IMR-90 (cell line): ENCODE results near the gene TRIM27. TPM values are rescaled to one million over a fixed set of nuclear protein-coding genes. Genes with fewer than 3 reads are reported as not detected.

Experiments used
- ATAC-seq: fragments of 200-7000 bp; cut with Tn5 transposase; 2 replicates; pipeline ENCODE4 v1.9.1; 2020; ENCODE audit warnings: low read depth, mild to moderate bottlenecking, moderate library complexity
- BruUV-seq: library from RNA; stranded (reverse); fragments of 400-500 nt; replicated peaks from 2 replicates; lab custom pipeline; 2021; lab: Mats Ljungman, UMichigan
- CTCF ChIA-PET: fragments of 300-600 bp; formaldehyde crosslinking; extraction: SDS; loops from one replicate; lab custom pipeline; 2021; ENCODE audit warnings: antibody characterized with exemption; lab: Yijun Ruan, JAX
- POLR2A ChIA-PET: fragments of 300-600 bp; sonication (Branson Sonifier 250); formaldehyde crosslinking; loops from one replicate; lab custom pipeline; 2022; ENCODE audit warnings: antibody characterized with exemption; ENCODE audit not compliant: unreplicated experiment; lab: Charles Lee
- DNase-seq: peaks from one replicate; pipeline ENCODE4 v3.0.0; 2013
- H2AFZ ChIP-seq: replicated peaks from 2 replicates; pipeline ENCODE3; 2013; ENCODE audit warnings: low read length, mild to moderate bottlenecking; ENCODE audit not compliant: poor library complexity
- H2AK5ac ChIP-seq: 2 replicates; pipeline ENCODE4 v1.6.1; 2013; ENCODE audit warnings: low read depth, low read length, inconsistent platforms
- H2AK9ac ChIP-seq: replicated peaks from 2 replicates; pipeline ENCODE3; 2013; ENCODE audit warnings: mild to moderate bottlenecking, low read depth, low read length, moderate library complexity; ENCODE audit not compliant: poor library complexity
- H2BK120ac ChIP-seq: 2 replicates; pipeline ENCODE4 v1.6.1; 2013; ENCODE audit warnings: low read depth, low read length, inconsistent platforms
- H2BK15ac ChIP-seq: 3 replicates; pipeline ENCODE4 v1.6.1; 2013; ENCODE audit warnings: low read depth, low read length, inconsistent platforms
- H2BK20ac ChIP-seq: 2 replicates; pipeline ENCODE4 v1.6.1; 2013; ENCODE audit warnings: low read depth, mild to moderate bottlenecking, inconsistent platforms, low read length, moderate library complexity
- H2BK5ac ChIP-seq: 2 replicates; pipeline ENCODE4 v1.6.1; 2013; ENCODE audit warnings: mild to moderate bottlenecking, low read depth, low read length, inconsistent platforms; ENCODE audit not compliant: poor library complexity, severe bottlenecking
- H3K14ac ChIP-seq: replicated peaks from 2 replicates; pipeline ENCODE4 v1.6.1; 2013; ENCODE audit warnings: low read depth, low read length, inconsistent platforms
- H3K18ac ChIP-seq: 2 replicates; pipeline ENCODE4 v1.6.1; 2013; ENCODE audit warnings: low read depth, low read length, control low read depth
- H3K23ac ChIP-seq: 2 replicates; pipeline ENCODE4 v1.6.1; 2013; ENCODE audit warnings: low read depth, low read length, inconsistent platforms
- H3K27ac ChIP-seq: 2 replicates; pipeline ENCODE4 v1.5.1; 2013; ENCODE audit warnings: mild to moderate bottlenecking, control low read depth, low read length; ENCODE audit not compliant: insufficient read depth
- H3K27me3 ChIP-seq: 2 replicates; pipeline ENCODE4 v1.6.1; 2013; ENCODE audit warnings: low read length; ENCODE audit not compliant: control insufficient read depth, insufficient read depth
- H3K36me3 ChIP-seq: 2 replicates; pipeline ENCODE4 v1.6.1; 2013; ENCODE audit warnings: low read length, mixed read lengths; ENCODE audit not compliant: control insufficient read depth, insufficient read depth
- H3K4ac ChIP-seq: 2 replicates; pipeline ENCODE4 v1.6.1; 2013; ENCODE audit warnings: low read depth, low read length, inconsistent platforms
- H3K4me1 ChIP-seq: 2 replicates; pipeline ENCODE4 v1.6.1; 2013; ENCODE audit warnings: low read length, mixed read lengths; ENCODE audit not compliant: control insufficient read depth, insufficient read depth
- H3K4me2 ChIP-seq: 2 replicates; pipeline ENCODE4 v1.6.1; 2013; ENCODE audit warnings: low read depth, mild to moderate bottlenecking, control low read depth, low read length, moderate library complexity
- H3K4me3 ChIP-seq: 2 replicates; pipeline ENCODE4 v1.5.1; 2013; ENCODE audit warnings: low read depth, mild to moderate bottlenecking, control low read depth, low read length, moderate library complexity; ENCODE audit not compliant: insufficient read depth
- H3K56ac ChIP-seq: 2 replicates; pipeline ENCODE4 v1.6.1; 2013; ENCODE audit warnings: low read length, inconsistent platforms; ENCODE audit not compliant: insufficient read depth; ENCODE audit errors: extremely low read depth
- H3K79me1 ChIP-seq, 2 experiments: 2 replicates each; pipeline ENCODE4 v1.6.1; 2013; ENCODE audit warnings: low read length in 2 of 2, inconsistent platforms in 1 of 2, low read depth in 1 of 2
- H3K9ac ChIP-seq: 2 replicates; pipeline ENCODE4 v1.6.1; 2013; ENCODE audit warnings: low read depth, low read length, control low read depth
- H3K9me1 ChIP-seq: 2 replicates; pipeline ENCODE4 v1.6.1; 2013; ENCODE audit warnings: low read length, inconsistent platforms; ENCODE audit not compliant: insufficient read depth
- H3K9me3 ChIP-seq: 2 replicates; pipeline ENCODE4 v1.6.1; 2013; ENCODE audit warnings: low read length; ENCODE audit not compliant: control insufficient read depth, insufficient read depth
- H4K20me1 ChIP-seq: 2 replicates; pipeline ENCODE4 v1.6.1; 2013; ENCODE audit warnings: low read length, inconsistent platforms; ENCODE audit not compliant: insufficient read depth
- H4K5ac ChIP-seq: 2 replicates; pipeline ENCODE4 v1.6.1; 2013; ENCODE audit warnings: mild to moderate bottlenecking, low read depth, low read length, control low read depth
- H4K8ac ChIP-seq, 2 experiments: 2 replicates each; pipeline ENCODE4 v1.6.1; 2013; ENCODE audit warnings: low read depth in 2 of 2, low read length in 2 of 2, control low read depth in 1 of 2, inconsistent platforms in 1 of 2
- H4K91ac ChIP-seq: 2 replicates; pipeline ENCODE4 v1.6.1; 2013; ENCODE audit warnings: low read depth, low read length, inconsistent platforms; ENCODE audit not compliant: insufficient read depth
- BHLHE40 ChIP-seq: fragments of 150-350 bp; IDR thresholded peaks from 2 replicates; pipeline ENCODE4 v1.6.1; 2016; ENCODE audit warnings: mild to moderate bottlenecking, low read depth, low read length
- CEBPB ChIP-seq: IDR thresholded peaks from 2 replicates; pipeline ENCODE4 v1.6.1; 2012; ENCODE audit warnings: low read depth, low read length, improper control_type of control experiment
- CHD1 ChIP-seq: IDR thresholded peaks from 2 replicates; pipeline ENCODE4 v1.6.1; 2012; ENCODE audit warnings: low read depth, low read length, improper control_type of control experiment
- FOS ChIP-seq: fragments of 150-350 bp; IDR thresholded peaks from 2 replicates; pipeline ENCODE4 v1.6.1; 2016; ENCODE audit warnings: low read depth, low read length
- MAFK ChIP-seq: IDR thresholded peaks from 2 replicates; pipeline ENCODE4 v1.6.1; 2012; ENCODE audit warnings: low read depth, low read length, improper control_type of control experiment
- MAZ ChIP-seq: IDR thresholded peaks from 2 replicates; pipeline ENCODE4 v1.6.1; 2012; ENCODE audit warnings: low read depth, mild to moderate bottlenecking, low read length, improper control_type of control experiment, moderate library complexity, borderline replicate concordance
- MXI1 ChIP-seq: IDR thresholded peaks from 2 replicates; pipeline ENCODE4 v1.6.1; 2012; ENCODE audit warnings: low read depth, mild to moderate bottlenecking, low read length, moderate library complexity, borderline replicate concordance
- NFE2L2 ChIP-seq: fragments of 150-350 bp; IDR thresholded peaks from 2 replicates; pipeline ENCODE4 v1.6.1; 2016; ENCODE audit warnings: low read depth, mild to moderate bottlenecking, low read length
- POLR2A ChIP-seq: IDR thresholded peaks from 2 replicates; pipeline ENCODE4 v1.6.1; 2012; ENCODE audit warnings: mild to moderate bottlenecking, low read depth, low read length
- RAD21 ChIP-seq: IDR thresholded peaks from 2 replicates; pipeline ENCODE4 v1.6.1; 2012; ENCODE audit warnings: low read length, improper control_type of control experiment
- RCOR1 ChIP-seq: IDR thresholded peaks from 2 replicates; pipeline ENCODE4 v1.6.1; 2012; ENCODE audit warnings: mild to moderate bottlenecking, low read length, improper control_type of control experiment; ENCODE audit not compliant: insufficient replicate concordance
- RFX5 ChIP-seq: IDR thresholded peaks from 2 replicates; pipeline ENCODE4 v1.8.0; 2012; ENCODE audit warnings: low read depth, mild to moderate bottlenecking, low read length, moderate library complexity
- SMC3 ChIP-seq: fragments of 150-350 bp; IDR thresholded peaks from 2 replicates; pipeline ENCODE4 v1.6.1; 2016; ENCODE audit warnings: low read depth, mild to moderate bottlenecking, antibody characterized with exemption, low read length, moderate library complexity
- WGBS, 2 experiments: methylation state at CpG; one replicate each; pipeline versions ENCODE4 v1.1.5 to v1.1.7; 2013; ENCODE audit warnings: missing lambda C conversion rate in 2 of 2; ENCODE audit not compliant: insufficient read length in 1 of 2; ENCODE audit errors: extremely low coverage in 2 of 2; 5-methylcytosine and 5-hydroxymethylcytosine counted together
- dilution Hi-C: fragments of 300-500 bp; cut with HindIII; formaldehyde crosslinking; loops from one replicate; pipeline ENCODE4 v1.14.3; 2018; ENCODE audit warnings: low sequenced_read_pairs; ENCODE audit not compliant: unreplicated experiment
- in situ Hi-C: fragments of 300-500 bp; cut with MboI; formaldehyde crosslinking; loops from 3 replicates; pipeline ENCODE4 v1.14.3; 2019; ENCODE audit warnings: low sequenced_read_pairs, inconsistent platforms, mixed read lengths
- intact Hi-C: fragments of 100-400 bp; cut with micrococcal nuclease; formaldehyde crosslinking; loops from 2 replicates; pipeline ENCODE4 v1.10.0; 2022
- polyA plus RNA-seq, 3 experiments: library from polyadenylated mRNA; depleted of rRNA; stranded (reverse); fragments of >200 nt; gene quantifications; 2 replicates each; pipeline ENCODE4 v1.2.3, GENCODE V29; 2012; ENCODE audit warnings: low replicate concordance in 1 of 3
- total RNA-seq: library from RNA; depleted of rRNA; stranded (reverse); fragments of >200 nt; gene quantifications from 2 replicates; pipeline ENCODE4 v1.2.3, GENCODE V29; 2012
- TF ChIP-seq, protein P1 (sequence below): fragments of 150-350 bp; IDR thresholded peaks from 2 replicates; pipeline ENCODE4 v1.6.1; 2017; ENCODE audit warnings: mild to moderate bottlenecking, antibody characterized with exemption, low read length, low read depth
- TF ChIP-seq, protein P2 (sequence below): conservative IDR thresholded peaks from 2 replicates; pipeline ENCODE4 v1.5.1; 2012; ENCODE audit warnings: mild to moderate bottlenecking, low read depth, low read length, improper control_type of control experiment
- TF ChIP-seq, protein P3 (sequence below): fragments of 150-350 bp; IDR thresholded peaks from 2 replicates; pipeline ENCODE4 v1.6.1; 2016; ENCODE audit warnings: low read depth, mild to moderate bottlenecking, low read length, moderate library complexity, borderline replicate concordance

The TRIM27 gene
- total and polyA plus RNA-seq, 2 of the 4 experiments (the other 2 are of a cell fraction) = 44.4 to 48.0 TPM

DNA sequence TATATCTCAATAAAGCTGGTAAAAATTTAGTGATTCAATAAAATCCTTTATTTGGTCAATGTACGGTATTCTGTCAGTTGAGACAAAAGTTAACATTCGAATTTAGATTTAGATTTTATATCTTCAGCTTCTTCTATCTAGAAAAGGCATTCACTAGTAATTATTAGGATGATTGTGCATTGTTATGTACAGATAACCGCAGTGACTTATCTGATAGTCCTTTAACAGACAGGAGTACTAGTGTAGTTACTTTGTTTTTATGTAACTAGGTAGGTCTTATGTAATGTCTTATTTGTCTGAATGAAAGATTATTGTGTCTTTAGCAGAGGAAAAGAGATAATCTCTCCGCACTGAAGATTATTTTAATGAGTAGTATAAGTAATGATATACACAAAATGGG, 31.3 kb downstream of the TRIM27 start:
- Histone ChIP-seq H3K23ac (no peak overlapping the region), H3K27me3 (no peaks in the 10 kb centered on the region), H3K9ac (no peak overlapping the region), H4K8ac (no peak overlapping the region), H3K56ac (no peak overlapping the region), H2BK5ac (no peak overlapping the region), H4K5ac (no peak overlapping the region), H4K91ac (no peak overlapping the region), H3K27ac (no peak overlapping the region), H3K4me3 (no peak overlapping the region), H2AK9ac (no peak overlapping the region), H3K4me2 (no peak overlapping the region), H3K14ac (no peak overlapping the region), H2AK5ac (no peak overlapping the region), H2BK120ac (no peak overlapping the region), H3K4me1 (no peaks in the 10 kb centered on the region), H3K79me1 (no peaks in the 10 kb centered on the region), H4K20me1 (no peaks in the 10 kb centered on the region), H3K4ac (no peak overlapping the region), H2BK20ac (no peak overlapping the region), H2AFZ (no peak overlapping the region), H3K9me1 (no peaks in the 10 kb centered on the region), H3K18ac (no peak overlapping the region), H3K9me3 (no peaks in the 10 kb centered on the region), H2BK15ac (no peak overlapping the region), H3K36me3 (no peaks in the 10 kb centered on the region)
- BruUV-seq = no TSS peak
- ATAC-seq (no peak), DNase-seq (no peak)
- in situ Hi-C loops = no loop called here
- POLR2A ChIA-PET = no interaction called here
- no CpG with 5 or more reads among the region's 4 CpGs for WGBS, 2 experiments
- intact Hi-C loops = no loop called here
- dilution Hi-C loops = no loop called here
- CTCF ChIA-PET = no interaction called here
- no peak for TF ChIP-seq RAD21
- TF ChIP-seq RFX5 = no peak
- TF ChIP-seq, protein P1, sequence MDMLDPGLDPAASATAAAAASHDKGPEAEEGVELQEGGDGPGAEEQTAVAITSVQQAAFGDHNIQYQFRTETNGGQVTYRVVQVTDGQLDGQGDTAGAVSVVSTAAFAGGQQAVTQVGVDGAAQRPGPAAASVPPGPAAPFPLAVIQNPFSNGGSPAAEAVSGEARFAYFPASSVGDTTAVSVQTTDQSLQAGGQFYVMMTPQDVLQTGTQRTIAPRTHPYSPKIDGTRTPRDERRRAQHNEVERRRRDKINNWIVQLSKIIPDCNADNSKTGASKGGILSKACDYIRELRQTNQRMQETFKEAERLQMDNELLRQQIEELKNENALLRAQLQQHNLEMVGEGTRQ = no peak
- TF ChIP-seq CHD1 = no peak
- no peak for TF ChIP-seq MAZ
- TF ChIP-seq POLR2A = no peak
- TF ChIP-seq, protein P2, sequence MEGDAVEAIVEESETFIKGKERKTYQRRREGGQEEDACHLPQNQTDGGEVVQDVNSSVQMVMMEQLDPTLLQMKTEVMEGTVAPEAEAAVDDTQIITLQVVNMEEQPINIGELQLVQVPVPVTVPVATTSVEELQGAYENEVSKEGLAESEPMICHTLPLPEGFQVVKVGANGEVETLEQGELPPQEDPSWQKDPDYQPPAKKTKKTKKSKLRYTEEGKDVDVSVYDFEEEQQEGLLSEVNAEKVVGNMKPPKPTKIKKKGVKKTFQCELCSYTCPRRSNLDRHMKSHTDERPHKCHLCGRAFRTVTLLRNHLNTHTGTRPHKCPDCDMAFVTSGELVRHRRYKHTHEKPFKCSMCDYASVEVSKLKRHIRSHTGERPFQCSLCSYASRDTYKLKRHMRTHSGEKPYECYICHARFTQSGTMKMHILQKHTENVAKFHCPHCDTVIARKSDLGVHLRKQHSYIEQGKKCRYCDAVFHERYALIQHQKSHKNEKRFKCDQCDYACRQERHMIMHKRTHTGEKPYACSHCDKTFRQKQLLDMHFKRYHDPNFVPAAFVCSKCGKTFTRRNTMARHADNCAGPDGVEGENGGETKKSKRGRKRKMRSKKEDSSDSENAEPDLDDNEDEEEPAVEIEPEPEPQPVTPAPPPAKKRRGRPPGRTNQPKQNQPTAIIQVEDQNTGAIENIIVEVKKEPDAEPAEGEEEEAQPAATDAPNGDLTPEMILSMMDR = no peak
- TF ChIP-seq MXI1 = no peak
- no peak for TF ChIP-seq RCOR1
- TF ChIP-seq BHLHE40 = no peak
- no peak for TF ChIP-seq NFE2L2
- TF ChIP-seq CEBPB = no peak
- TF ChIP-seq, protein P3, sequence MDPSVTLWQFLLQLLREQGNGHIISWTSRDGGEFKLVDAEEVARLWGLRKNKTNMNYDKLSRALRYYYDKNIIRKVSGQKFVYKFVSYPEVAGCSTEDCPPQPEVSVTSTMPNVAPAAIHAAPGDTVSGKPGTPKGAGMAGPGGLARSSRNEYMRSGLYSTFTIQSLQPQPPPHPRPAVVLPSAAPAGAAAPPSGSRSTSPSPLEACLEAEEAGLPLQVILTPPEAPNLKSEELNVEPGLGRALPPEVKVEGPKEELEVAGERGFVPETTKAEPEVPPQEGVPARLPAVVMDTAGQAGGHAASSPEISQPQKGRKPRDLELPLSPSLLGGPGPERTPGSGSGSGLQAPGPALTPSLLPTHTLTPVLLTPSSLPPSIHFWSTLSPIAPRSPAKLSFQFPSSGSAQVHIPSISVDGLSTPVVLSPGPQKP = no peak
- no peak for TF ChIP-seq FOS
- TF ChIP-seq MAFK = no peak
- TF ChIP-seq SMC3 = no peak
